IgD-negative memory B cell (primary cell): ENCODE measurements around the gene ITGB3. TPM values are rescaled to one million over a fixed set of nuclear protein-coding genes. Genes with fewer than 3 reads are reported as not detected.

Experiments
- H3K27ac Mint-ChIP-seq, 3 donors: one replicate each; pipeline ENCODE4 v1.8.0; 2020 to 2022; ENCODE audit warnings: mild to moderate bottlenecking in 3 of 3, mixed read lengths in 3 of 3, moderate library complexity in 1 of 3
- H3K27me3 Mint-ChIP-seq: one replicate; pipeline ENCODE4 v1.8.0; 2021; ENCODE audit warnings: mixed read lengths
- H3K36me3 Mint-ChIP-seq: one replicate; pipeline ENCODE4 v1.8.0; 2020; ENCODE audit warnings: mild to moderate bottlenecking, mixed read lengths
- H3K4me1 Mint-ChIP-seq, 3 donors: one replicate each; pipeline ENCODE4 v1.8.0; 2020 to 2022; ENCODE audit warnings: mixed read lengths in 3 of 3, mild to moderate bottlenecking in 1 of 3
- H3K4me3 Mint-ChIP-seq, 4 donors: one replicate each; pipeline ENCODE4 v1.8.0; 2020 to 2022; ENCODE audit warnings: mild to moderate bottlenecking in 4 of 4, mixed read lengths in 4 of 4, moderate library complexity in 3 of 4
- H3K9me3 Mint-ChIP-seq, 3 donors: one replicate each; pipeline ENCODE4 v1.8.0; 2020 to 2021; ENCODE audit warnings: mixed read lengths in 3 of 3, mild to moderate bottlenecking in 1 of 3
- polyA plus RNA-seq: library from polyadenylated mRNA; unstranded; fragments of 300-500 nt; fragmentation: Illumina TruSeq; gene quantifications from one replicate; pipeline ENCODE4 v1.2.3, GENCODE V29; 2021

ITGB3 gene
- polyA plus RNA-seq, 1 donor from 2014 or later: 3.4 TPM

- H3K27me3 Mint-ChIP-seq: no peaks in the 10 kb centered on the region
- no peak overlapping the region for H3K27ac Mint-ChIP-seq
- H3K4me3 Mint-ChIP-seq: no peak overlapping the region
- peaks cover 3 to 10% (median 7%) of the 10 kb centered on the region in 3 donors for H3K4me1 Mint-ChIP-seq
- peaks cover 2% of the 10 kb centered on the region for H3K36me3 Mint-ChIP-seq
- peaks cover 0 to 6% (median 3%) of the 10 kb centered on the region in 3 donors for H3K9me3 Mint-ChIP-seq
Observed at GRCh38 chr17:47301161-47301560, 47.5 kb downstream of the ITGB3 start.

DNA sequence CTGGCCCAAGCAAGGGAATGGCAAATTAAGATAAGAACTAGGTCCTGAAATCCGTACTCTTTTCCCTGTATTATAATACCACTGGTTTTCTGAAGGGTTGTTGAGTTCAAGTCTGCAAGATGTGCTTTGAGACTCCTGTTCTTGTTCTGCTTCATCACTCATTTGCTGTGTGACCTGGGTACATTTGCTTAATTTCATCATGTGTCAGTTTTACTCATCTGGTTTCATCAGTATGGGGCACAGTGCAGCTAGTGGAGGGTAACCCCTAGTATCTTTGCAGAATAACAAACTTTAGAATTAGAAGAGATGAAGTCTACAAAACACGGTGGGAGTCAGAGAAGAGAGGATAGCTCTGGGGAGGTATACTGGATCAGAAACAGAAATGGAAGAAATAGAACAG is 48.2 kb downstream of the ITGB3 start:
- peaks cover 0 to 6% (median 3%) of the 10 kb centered on the region in 3 donors for H3K9me3 Mint-ChIP-seq
- no peak overlapping the region for H3K4me3 Mint-ChIP-seq
- H3K4me1 Mint-ChIP-seq: peaks cover 3 to 10% (median 7%) of the 10 kb centered on the region in 3 donors
- H3K36me3 Mint-ChIP-seq: peaks cover 2% of the 10 kb centered on the region
- H3K27me3 Mint-ChIP-seq: no peaks in the 10 kb centered on the region
- no peak overlapping the region for H3K27ac Mint-ChIP-seq

DNA sequence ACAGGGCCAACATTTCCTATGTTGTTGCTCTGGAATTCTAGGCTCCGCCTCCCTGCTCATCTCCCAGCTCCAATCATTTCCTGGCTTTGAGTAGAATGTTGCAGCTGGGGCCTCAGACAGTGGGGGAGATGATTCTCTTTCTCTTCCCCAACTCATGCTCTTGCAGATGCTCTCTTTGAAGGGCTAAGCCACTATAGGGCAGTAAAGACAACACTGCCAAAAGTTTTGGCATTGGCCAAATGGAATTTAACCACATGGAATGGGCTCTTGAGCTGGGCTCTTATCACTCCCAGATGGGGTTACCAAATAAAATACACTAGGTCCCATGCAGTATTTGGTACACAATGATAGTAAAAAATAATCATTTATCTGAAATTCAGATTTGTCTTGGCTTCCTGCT is 50.6 kb downstream of the ITGB3 start:
- peaks cover 3 to 10% (median 7%) of the 10 kb centered on the region in 3 donors for H3K4me1 Mint-ChIP-seq
- H3K27me3 Mint-ChIP-seq: no peaks in the 10 kb centered on the region
- H3K9me3 Mint-ChIP-seq: peaks cover 0 to 6% (median 3%) of the 10 kb centered on the region in 3 donors
- H3K27ac Mint-ChIP-seq: no peak overlapping the region
- H3K36me3 Mint-ChIP-seq: peaks cover 2% of the 10 kb centered on the region
- no peak overlapping the region for H3K4me3 Mint-ChIP-seq

DNA sequence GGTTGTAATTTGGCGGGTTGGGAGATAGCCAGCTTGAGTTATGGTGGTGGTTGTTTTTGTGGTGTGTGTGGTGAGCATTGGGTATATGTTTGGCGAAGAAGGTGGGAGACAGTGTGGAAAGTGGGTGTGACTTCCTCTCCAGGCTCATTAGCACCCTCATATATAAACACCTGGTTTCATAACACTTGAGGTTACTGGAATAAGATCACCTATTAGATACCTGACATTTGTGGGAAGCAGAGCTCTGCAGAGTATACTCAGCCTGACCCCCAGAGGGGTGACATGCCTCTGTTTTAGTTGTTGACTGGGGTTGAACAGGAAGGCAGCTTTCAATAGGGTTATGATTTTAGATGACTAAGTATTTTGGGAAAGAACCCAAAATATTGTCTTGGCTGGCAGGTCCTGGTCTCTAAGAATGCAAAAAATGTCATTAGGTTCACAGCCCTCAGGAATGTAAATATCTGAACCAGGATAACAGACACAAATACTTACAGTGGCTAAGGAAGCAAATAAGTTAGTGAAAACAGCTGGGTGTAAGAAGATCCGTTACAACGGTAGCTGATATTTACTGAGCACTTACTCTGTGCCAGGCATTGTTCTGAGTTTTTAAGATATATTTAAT is 51.8 kb downstream of the ITGB3 start:
- H3K27ac Mint-ChIP-seq: no peak overlapping the region
- peaks cover 0 to 6% (median 3%) of the 10 kb centered on the region in 3 donors for H3K9me3 Mint-ChIP-seq
- peaks cover 2% of the 10 kb centered on the region for H3K36me3 Mint-ChIP-seq
- H3K4me1 Mint-ChIP-seq: peaks cover 3 to 10% (median 7%) of the 10 kb centered on the region in 3 donors
- no peaks in the 10 kb centered on the region for H3K27me3 Mint-ChIP-seq
- H3K4me3 Mint-ChIP-seq: no peak overlapping the region

DNA sequence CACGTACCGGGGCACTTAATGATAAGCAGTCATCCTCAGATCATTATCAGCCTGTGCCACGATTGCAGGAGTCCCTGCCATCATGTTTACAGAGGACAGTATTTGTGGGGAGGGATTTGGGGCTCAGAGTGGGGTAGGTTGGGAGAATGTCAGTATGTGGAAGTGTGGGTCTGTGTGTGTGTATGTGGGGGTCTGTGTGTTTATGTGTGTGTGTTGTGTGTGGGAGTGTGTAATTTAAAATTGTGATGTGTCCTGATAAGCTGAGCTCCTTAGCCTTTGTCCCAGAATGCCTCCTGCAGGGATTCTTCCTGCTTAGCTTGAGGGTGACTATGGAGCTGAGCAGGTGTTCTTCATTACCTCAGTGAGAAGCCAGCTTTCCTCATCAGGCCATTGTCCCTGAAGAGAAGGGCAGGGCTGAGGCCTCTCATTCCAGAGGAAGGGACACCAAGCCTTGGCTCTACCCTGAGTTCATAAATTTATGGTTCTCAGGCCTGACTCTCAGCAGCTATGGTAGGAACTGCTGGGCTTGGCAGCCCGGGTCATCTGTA is 56.6 kb downstream of the ITGB3 start:
- no peaks in the 10 kb centered on the region for H3K9me3 Mint-ChIP-seq
- no peak overlapping the region for H3K4me3 Mint-ChIP-seq
- peaks cover 0 to 6% (median 3%) of the 10 kb centered on the region in 3 donors for H3K4me1 Mint-ChIP-seq
- H3K27ac Mint-ChIP-seq: no peak overlapping the region
- H3K27me3 Mint-ChIP-seq: no peaks in the 10 kb centered on the region
- no peaks in the 10 kb centered on the region for H3K36me3 Mint-ChIP-seq

- H3K9me3 Mint-ChIP-seq: no peaks in the 10 kb centered on the region
- H3K4me1 Mint-ChIP-seq: peaks cover 1 to 9% (median 2%) of the 10 kb centered on the region in 3 donors
- no peaks in the 10 kb centered on the region for H3K27me3 Mint-ChIP-seq
- H3K4me3 Mint-ChIP-seq: no peak overlapping the region
- no peaks in the 10 kb centered on the region for H3K36me3 Mint-ChIP-seq
- no peak overlapping the region for H3K27ac Mint-ChIP-seq
Observed at GRCh38 chr17:47311420-47311819, 57.8 kb downstream of the ITGB3 start.

DNA sequence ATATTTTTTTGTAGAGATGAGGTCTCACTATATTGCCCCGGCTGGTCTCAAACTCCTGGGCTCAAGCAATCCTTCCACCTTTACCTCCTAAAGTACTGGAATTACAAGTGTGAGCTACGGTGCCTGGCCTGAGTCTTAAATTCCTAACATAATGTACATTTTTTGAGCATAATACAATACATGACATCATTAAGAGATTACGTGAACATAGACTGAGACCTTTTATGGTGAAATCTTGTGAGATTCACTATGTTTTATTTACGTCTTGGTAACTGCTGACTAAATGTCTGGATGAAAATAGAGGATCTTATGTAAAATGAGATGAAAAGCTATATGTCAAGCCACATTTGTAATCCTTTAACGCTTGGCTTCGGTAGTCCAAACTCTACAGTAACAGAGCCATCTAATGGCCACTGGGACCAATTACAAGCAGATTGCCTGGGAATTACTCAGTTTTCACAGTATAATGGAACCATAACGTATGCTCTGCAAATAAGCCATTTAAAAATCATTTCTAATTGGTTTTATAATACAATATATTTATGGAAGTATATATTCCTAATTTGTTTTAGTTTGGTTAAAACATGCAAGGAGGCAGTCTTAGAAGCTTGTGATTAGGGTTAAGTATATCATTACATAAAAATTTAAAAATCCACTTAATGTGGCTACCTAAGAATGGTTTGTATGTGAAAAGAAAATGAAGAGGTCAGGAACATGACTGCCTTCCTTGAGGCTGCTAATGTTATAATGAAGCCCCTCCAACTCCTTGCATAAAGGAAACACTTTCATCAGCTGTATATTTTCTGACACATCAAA is 62.0 kb downstream of the ITGB3 start:
- Mint-ChIP-seq H3K27me3 (no peaks in the 10 kb centered on the region), H3K4me3 (no peak overlapping the region), H3K27ac (no peak overlapping the region), H3K9me3 (no peaks in the 10 kb centered on the region), H3K36me3 (no peaks in the 10 kb centered on the region), H3K4me1 (peaks cover 1 to 9% (median 4%) of the 10 kb centered on the region in 3 donors)

- Mint-ChIP-seq H3K36me3 (no peaks in the 10 kb centered on the region), H3K4me1 (peaks cover 2 to 9% (median 4%) of the 10 kb centered on the region in 3 donors), H3K9me3 (no peaks in the 10 kb centered on the region), H3K27ac (no peak overlapping the region), H3K27me3 (no peaks in the 10 kb centered on the region), H3K4me3 (no peak overlapping the region)
Observed at GRCh38 chr17:47316311-47316710, 62.7 kb downstream of the ITGB3 start.

DNA sequence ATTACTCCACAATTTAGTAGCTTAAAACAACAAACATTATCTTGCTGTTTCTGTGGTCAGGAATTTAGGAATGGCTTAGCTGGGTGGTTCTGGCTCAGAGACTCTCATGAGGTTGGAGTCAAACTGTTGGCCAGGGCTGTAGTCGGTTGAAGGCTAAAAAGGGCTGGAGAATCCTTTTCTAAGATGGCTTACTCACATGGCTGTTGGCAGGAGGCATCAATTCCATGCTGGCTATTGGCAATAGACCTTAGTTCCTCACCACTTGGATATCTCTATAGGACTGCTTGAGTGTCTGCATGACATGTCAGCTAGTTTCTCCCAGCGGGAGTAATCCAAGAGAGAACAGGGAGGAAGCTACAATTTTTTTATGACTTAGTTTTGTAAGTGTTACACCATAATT is 63.5 kb downstream of the ITGB3 start:
- no peak overlapping the region for H3K4me3 Mint-ChIP-seq
- H3K27ac Mint-ChIP-seq: no peak overlapping the region
- H3K27me3 Mint-ChIP-seq: no peaks in the 10 kb centered on the region
- peaks cover 3 to 6% (median 4%) of the 10 kb centered on the region in 3 donors for H3K4me1 Mint-ChIP-seq
- no peaks in the 10 kb centered on the region for H3K36me3 Mint-ChIP-seq
- H3K9me3 Mint-ChIP-seq: no peaks in the 10 kb centered on the region

DNA sequence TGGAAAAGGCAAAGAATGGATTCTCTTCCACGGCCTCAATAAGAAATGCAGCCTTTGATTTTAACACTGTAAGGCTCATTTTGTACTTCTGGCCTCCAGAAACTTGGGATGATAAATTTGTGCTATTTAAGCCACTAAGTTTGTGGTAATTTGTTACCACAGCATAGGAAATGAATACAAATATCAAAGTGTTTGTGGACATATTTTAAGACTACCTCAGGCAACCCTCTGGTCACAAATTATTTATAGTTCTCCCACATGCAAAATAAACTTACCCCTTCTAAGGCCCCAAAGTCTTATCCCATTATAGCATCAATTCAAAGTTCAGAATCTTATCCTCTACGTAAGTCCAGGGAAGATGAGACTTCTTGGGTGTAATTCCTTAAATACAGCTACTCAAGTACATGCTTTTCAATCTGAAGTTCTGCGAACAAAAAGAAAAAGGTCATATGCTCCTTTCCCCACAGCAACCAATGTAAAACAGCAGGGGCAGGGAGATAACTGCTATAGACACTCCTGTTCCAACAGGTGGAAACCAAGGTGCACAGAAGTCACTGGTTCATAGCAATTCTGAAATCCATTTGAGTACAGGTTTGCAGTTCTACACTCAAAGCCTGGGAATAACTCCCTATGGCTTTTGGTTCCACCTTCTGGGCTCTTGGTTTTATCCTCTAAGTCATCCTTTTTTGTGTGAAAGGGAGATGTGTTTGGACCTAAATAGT is 64.7 kb downstream of the ITGB3 start:
- Mint-ChIP-seq H3K4me3 (peak overlapping the region in 1 of 4 donors; percentile 38), H3K4me1 (peaks cover 5 to 8% (median 7%) of the 10 kb centered on the region in 3 donors), H3K36me3 (no peaks in the 10 kb centered on the region), H3K9me3 (no peaks in the 10 kb centered on the region), H3K27ac (peak overlapping the region in 1 of 3 donors; percentile 2), H3K27me3 (no peaks in the 10 kb centered on the region)

DNA sequence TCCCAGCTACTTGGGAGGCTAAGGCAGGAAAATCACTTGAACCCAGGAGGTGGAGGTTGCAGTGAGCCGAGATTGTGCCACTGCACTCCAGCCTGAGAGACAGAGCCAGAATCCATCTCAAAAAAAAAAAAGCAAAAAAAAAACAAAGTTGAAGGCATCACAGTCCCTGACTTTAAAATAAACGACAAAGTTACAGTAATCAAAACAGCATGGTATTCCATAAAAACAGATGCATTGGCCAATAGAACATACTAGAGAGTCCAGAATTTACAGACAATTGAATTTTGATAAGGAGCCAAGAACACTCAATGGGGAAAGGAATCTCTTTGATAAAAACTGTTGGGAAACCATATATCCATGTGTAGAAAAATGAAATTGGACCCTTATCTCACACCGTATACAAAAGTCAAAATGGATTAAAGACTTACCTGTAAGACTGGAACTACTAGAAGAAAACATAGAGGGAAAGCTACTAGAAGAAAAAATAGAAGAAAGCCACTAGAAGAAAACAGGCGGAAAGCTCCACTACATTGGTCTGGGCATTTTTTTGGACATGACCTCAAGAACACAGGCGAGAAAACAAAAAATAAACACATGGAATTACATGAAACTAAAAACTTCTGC is 67.4 kb downstream of the ITGB3 start:
- no peaks in the 10 kb centered on the region for H3K9me3 Mint-ChIP-seq
- peak overlapping the region in 2 of 3 donors; percentile 33 to 75 for H3K27ac Mint-ChIP-seq
- H3K4me3 Mint-ChIP-seq: peak overlapping the region in 1 of 4 donors; percentile 84
- peaks cover 7 to 16% (median 10%) of the 10 kb centered on the region in 3 donors for H3K4me1 Mint-ChIP-seq
- H3K27me3 Mint-ChIP-seq: no peaks in the 10 kb centered on the region
- no peaks in the 10 kb centered on the region for H3K36me3 Mint-ChIP-seq

DNA sequence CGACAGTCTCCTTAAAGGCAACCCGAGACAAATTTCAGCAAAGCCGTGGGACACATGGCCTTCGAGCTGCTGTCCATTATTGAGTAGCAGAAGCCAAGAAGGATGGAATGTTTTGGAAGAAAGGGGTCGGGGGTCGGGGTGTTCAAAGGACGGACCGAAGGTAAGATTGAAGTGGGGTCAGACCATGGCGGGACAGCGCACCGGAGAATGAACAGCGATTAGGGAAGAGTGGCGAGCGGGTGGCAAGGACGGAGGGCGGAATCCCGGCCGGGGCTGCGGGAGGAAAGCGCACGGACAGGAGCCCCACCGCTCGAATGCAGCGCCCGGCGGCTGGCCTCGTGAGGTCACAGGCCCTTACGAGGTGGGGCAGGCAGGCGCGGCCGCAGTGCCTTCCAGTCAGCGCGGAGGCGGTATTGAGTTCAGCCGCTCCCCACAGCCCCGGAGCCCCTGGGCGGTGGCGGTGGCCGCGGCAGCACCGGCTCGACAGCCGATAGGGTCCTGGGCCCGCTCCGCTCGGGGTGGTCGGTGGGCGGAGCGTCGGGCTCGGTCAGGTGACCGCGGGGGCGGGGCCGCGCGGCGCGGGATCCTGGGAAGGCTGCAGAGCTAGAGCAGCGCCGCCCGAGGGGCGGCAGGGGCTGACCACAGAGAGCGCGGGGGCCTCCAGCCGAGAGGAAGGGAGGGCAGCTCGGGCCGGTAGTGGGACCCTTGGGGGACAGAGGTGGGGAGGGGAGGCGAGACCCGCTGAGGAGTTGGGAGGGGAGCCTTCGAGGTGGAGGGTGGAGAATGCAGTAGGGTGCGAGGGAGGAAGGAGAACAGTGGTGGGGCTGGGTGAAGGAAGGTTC is 70.0 kb downstream of the ITGB3 start, which contains the start of gene EFCAB13:
TSS of gene EFCAB13 (plus strand) at position 574 of the 842 bp plus-strand sequence. CDS start 4,399 bp downstream, outside the sequence.
- Mint-ChIP-seq H3K4me3 (peak within 1 kb of the TSS; percentile 94 to 100 (median 99)), H3K9me3 (no peaks in the 10 kb centered on the region), H3K27me3 (no peaks in the 10 kb centered on the region), H3K36me3 (peaks cover 2% of the 10 kb centered on the region), H3K4me1 (peaks cover 7 to 18% (median 10%) of the 10 kb centered on the region in 3 donors), H3K27ac (peak within 1 kb of the TSS; percentile 93 to 99 (median 98))

GRCh38 chr17:47324224-47325020 is 70.8 kb downstream of the ITGB3 start:
- Mint-ChIP-seq H3K27me3 (no peaks in the 10 kb centered on the region), H3K36me3 (peaks cover 2% of the 10 kb centered on the region), H3K4me3 (peak overlapping the region; percentile 94 to 100 (median 99)), H3K9me3 (no peaks in the 10 kb centered on the region), H3K4me1 (peaks cover 7 to 18% (median 10%) of the 10 kb centered on the region in 3 donors), H3K27ac (peak overlapping the region; percentile 93 to 99 (median 98))
